Testis (tissue), 2 donors: ENCODE measurements around the gene NKAIN2.

ENCODE experiments used
- POLR2A ChIP-seq: fragments of 450-650 bp; IDR thresholded peaks from one replicate; pipeline ENCODE4 v1.6.1; 2017; ENCODE audit warnings: antibody characterized with exemption, mild to moderate bottlenecking, moderate library complexity
- TF ChIP-seq, protein P1 (sequence below), 3 experiments: fragments of 450-650 bp in 2 of 3; fragments of 200-600 bp in 1 of 3; sonication (generic) in 1 of 3; IDR thresholded peaks; one replicate each; pipeline ENCODE4 v1.5.1; 2016 to 2019; ENCODE audit warnings: antibody characterized with exemption in 3 of 3, mild to moderate bottlenecking in 2 of 3, moderate library complexity in 1 of 3

DNA sequence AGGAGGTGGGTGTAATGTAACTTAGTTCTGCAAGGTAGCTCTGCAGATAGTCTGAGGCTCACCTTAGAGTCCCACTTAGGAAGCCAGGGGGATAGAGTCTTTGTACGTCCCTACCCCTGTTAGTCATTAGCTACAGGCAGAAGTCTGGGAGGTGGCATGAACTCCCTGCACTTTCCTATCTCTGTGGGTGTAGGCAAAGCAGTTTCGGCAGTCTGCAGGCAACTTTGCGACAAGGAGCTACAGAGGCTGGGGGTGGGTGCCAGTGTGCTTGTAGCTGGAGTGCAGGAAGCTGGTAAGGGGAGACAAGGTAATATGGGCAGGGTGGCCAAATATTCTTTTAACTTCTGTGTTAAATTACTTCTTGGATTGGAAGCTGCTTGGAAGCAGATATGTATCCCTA is 45.7 kb downstream of the NKAIN2 start:
- TF ChIP-seq, protein P1, sequence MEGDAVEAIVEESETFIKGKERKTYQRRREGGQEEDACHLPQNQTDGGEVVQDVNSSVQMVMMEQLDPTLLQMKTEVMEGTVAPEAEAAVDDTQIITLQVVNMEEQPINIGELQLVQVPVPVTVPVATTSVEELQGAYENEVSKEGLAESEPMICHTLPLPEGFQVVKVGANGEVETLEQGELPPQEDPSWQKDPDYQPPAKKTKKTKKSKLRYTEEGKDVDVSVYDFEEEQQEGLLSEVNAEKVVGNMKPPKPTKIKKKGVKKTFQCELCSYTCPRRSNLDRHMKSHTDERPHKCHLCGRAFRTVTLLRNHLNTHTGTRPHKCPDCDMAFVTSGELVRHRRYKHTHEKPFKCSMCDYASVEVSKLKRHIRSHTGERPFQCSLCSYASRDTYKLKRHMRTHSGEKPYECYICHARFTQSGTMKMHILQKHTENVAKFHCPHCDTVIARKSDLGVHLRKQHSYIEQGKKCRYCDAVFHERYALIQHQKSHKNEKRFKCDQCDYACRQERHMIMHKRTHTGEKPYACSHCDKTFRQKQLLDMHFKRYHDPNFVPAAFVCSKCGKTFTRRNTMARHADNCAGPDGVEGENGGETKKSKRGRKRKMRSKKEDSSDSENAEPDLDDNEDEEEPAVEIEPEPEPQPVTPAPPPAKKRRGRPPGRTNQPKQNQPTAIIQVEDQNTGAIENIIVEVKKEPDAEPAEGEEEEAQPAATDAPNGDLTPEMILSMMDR (IDR thresholded peaks at IDR 0.05) = no peak
- TF ChIP-seq POLR2A = no peak
